Measurements from ENCODE around the gene ZRANB1.
"Not testable (repeated sequence)": the region's sequence is repeated elsewhere in the genome, so short reads cannot be mapped to it uniquely, and the experiment has no call there.

ZRANB1 gene

DNA sequence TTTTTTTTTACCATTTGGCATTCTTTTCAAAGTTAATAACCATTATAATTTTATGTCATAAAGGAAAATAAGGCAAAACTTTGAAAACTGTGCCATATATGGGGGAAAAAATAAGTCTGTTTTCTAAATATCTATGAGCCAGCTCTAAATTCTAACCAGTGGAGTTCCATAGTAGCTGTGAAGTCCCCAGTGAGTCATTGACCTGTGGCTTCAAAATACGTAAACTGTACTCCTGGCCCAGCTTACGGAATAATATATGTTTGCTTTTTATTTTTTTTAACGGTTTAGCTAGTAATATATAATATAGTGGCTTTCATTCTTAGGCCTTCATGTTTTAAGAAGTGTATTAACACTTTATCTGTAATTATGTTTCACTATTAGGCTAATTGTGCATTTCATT is 20.5 kb downstream of the ZRANB1 start:
- DNase-seq (ENCODE audit: low read depth in 2 of 2, low spot score in 1 of 2): no peak

DNA sequence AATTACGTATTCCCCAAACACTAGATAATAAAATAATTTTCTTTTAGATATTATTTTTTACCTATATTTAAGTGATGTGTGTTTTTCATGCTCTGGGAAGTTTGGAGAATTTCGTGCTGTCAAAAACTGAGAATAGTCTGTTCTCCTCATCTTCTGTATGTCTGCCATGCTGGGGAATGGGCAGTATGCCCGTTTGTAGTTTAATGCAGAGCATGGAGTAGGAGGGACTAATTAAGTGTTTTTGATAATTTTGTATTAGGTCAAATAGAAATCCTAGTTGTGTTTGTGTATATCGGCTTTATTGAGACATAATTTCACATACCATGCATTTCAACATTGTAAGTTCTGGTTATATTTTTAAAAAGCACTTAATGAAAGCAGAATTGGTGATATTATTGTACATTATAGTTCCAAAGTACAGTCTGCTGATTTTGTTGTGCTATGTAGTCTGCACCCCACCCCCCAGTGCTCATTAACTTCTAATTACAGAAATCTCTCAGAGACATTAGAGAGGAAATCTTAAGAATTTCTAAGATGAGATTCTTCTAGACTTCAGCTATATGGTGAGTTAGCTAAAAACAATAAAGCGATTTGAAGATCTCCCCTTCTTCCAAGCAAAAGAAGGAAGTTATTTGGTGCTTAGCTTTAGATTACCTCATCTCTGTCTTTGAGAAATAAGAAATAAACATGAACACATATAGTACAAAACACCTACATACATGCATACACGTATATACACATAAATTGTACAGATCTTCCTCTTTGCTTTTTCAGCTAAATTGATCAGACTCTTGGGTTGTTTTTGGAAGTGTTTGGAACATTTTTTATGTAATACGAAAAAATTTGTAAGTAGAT is 22.2 kb downstream of the ZRANB1 start:
- no peak for DNase-seq (ENCODE audit: low read depth in 2 of 2, low spot score in 1 of 2)

DNA sequence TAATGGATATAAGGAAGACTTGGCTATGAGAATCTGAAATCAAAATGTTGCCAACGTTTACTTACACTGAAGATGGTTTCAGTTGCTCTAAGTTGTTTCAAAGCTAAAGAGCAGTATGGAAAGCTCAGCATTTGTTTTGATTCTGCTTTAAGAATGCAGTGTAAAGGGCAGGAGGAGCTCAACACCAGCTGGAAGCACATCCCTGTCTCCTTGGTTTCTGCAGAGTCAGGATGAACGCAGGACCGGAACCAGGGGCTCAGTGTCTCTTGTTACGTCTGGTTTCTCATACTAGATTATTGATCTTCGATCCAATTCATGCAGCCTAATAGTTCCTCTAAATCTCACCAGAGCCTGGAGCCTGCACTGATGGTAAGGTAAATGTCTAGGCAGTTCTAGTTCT is 24.1 kb downstream of the ZRANB1 start:
- DNase-seq (ENCODE audit: low read depth in 2 of 2, low spot score in 1 of 2): no peak

DNA sequence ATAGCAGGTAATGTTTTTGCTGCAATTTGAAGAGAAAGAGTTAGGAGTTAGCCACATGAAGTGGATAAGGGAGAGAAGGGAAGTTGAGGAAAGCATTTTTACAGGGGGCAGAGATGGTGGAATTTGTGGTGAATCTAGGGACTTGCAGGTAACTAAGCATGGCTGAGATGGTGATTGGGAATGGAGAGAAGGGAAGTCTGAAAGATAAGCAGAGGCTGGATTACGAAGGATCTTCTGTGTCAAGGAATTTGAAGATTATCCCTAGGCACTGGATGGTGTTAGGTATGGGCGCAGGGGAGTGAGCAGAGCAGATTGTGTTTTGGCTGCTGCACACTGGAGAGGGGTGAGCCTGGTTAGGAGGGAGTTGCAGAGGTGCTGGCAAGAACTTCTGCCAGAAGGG is 25.3 kb downstream of the ZRANB1 start:
- no peak for DNase-seq (ENCODE audit: low read depth in 2 of 2, low spot score in 1 of 2)

DNA sequence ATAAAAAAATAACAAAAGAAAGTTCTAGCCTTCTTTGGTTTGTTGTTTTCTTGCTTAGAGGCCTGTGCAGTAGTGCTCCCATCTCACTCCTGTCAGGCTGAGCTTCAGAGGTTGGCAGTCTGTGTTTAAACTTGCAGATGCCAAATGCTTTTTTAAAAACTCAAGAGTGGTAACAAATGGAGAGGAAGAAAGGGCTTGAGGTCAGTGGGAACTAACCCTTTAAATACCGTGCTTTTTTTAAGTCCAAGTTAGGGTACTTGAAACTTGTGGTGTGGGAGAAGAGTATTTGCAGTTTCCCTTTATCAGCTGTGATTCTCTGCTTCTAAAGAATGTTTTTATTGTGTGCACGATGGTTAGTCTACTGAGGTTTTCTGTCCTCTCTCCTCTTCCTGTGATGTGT is 29.4 kb downstream of the ZRANB1 start:
- DNase-seq (ENCODE audit: low read depth in 2 of 2, low spot score in 1 of 2): no peak

DNA sequence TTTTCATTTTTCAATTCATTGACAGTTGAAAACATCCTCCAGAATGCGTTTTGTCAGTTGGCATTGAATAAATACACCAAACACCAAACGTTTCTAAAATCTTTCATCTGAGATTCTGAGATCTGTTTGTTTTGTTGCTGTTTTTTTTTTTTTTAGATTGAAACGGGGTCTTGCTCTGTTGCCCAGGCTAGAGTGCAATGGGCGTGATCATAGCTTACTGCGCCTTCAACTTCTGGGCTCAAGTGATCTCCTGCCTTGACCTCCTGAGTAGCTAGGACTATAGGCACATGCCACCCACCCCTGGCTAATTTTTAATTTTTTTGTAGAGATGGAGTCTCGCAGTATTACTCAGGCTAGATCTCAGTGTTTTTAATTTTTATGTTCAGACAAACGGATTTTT is 30.7 kb downstream of the ZRANB1 start:
- DNase-seq (ENCODE audit: low read depth in 2 of 2, low spot score in 1 of 2): no peak

DNA sequence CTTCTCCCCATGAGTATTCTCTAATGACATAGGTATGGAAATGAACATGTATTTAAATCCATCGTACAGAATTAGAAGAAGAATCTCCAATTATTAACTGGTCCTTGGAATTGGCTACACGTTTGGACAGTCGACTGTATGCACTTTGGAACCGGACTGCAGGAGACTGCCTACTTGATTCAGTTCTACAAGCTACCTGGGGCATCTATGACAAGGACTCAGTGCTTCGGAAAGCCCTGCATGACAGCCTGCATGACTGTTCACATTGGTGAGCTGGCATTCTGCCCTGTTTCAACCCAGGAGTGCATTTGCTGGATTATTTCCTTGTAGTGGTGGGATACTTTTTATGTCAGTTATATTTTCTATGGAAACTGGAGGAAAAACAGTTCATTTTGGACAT is 32.2 kb downstream of the ZRANB1 start:
- no peak for DNase-seq (ENCODE audit: low read depth in 2 of 2, low spot score in 1 of 2)

DNA sequence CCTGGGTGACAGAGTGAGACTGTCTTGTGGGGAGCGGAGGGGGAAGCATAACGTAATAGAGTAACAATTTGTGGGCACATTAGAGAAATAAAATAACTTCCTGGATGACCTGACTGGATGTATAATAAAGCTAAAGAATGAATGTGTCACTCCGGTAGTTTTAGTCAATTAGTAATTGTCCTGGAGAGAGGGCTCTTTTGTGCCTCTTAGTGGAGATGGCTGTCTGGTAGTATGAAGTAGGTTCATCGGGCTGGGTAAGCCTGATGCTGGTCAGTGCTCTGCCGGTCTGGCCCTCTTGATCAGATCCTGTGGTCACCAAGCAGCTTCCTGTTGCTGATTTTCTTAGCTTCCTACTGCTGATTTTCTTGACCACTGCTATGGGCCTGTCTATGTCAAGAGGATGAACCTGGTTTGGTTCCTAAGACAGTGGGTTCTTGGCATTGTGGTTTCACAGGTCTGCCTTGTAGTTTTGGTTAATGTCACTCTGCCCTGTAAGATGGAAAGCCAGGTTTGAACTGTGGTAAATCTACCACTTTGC is 34.1 kb downstream of the ZRANB1 start:
- no peak for DNase-seq (ENCODE audit: low read depth in 2 of 2, low spot score in 1 of 2)

DNA sequence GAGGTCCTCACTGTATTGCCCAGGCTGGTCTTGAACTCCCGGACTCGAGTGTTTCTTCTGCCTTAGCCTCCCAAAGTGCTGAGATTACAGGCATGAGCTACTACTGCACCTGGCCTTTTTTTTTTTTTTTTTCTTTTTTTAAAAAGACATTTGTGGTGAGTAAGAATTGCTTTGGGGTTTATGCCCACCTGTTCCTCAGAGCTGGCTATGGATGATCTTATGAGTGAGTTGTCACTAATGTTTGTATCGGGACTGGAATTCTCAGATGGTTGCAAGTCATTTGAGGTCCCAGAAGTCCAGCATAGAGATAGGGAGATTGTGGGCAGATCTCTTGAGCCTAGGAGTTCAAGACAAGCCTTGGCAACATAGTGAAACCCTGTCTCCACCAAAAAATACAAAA is 35.2 kb downstream of the ZRANB1 start:
- DNase-seq (ENCODE audit: low read depth in 2 of 2, low spot score in 1 of 2): no peak

DNA sequence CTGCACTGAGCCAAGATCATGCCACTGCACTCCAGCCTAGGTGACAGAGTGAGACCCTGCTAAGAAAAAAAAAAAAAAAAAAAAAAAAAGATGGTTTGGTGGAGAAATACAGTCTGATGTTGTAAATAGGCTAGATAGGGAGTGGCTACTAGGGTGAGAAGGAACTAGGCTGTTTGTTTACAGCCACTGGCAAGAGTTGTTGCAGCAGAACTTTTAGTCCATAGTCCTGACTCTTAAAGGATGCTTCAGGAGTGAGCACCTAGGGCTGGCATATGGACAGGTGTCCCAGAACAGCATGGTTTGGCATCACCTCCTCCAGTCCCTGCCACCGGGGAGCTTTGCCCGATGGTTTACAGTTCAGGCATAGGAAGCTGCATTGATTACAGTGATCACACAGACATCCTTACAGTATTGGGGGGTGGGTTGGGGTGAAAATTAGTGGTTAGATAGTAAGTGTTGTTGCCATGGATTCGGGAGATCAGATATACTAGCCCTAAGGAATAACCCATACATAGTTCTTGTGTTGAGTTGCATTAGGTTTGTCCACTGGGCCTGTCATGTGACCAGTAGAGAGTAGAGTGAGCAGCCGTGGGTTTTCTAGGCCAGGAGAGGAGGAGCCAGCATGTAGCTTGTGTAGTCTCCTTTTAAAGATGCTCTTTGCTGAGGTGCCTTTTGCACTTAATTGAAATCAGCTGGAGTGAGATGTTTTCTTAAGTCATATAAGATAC is 35.9 kb downstream of the ZRANB1 start:
- no peak for DNase-seq (ENCODE audit: low read depth in 2 of 2, low spot score in 1 of 2)

DNA sequence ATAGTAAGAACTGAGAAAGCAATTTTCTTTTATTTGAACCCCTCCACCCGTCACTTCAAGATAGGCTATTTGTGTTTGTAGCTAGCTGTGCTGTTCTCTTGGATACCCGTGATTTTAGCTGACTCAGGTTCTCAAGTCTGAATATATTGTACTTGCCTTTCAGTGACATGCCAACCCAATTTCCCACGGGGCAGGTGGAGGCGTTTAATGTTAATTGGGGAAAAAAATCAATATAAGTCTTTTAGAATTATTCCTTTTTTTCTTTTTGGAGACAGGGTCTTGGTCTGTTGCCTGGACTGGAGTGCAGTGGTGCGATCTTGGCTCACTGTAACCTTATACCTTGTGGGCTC is 36.4 kb downstream of the ZRANB1 start:
- DNase-seq (ENCODE audit: low read depth in 2 of 2, low spot score in 1 of 2): no peak

DNA sequence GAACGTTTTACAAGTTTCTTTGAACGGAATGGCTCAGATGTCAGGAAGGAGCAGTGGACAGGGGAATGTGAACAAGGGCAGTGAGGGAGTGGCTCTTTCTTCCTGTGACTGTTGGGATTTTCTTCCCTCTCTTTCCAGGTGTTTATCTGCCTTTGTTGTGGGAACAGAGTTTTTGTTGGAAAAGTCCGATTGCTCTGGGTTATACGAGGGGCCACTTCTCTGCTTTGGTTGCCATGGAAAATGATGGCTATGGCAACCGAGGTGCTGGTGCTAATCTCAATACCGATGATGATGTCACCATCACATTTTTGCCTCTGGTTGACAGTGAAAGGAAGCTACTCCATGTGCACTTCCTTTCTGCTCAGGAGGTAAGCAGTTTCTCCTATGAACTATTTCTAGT is 41.4 kb downstream of the ZRANB1 start:
- DNase-seq (ENCODE audit: low read depth in 2 of 2, low spot score in 1 of 2): no peak

DNA sequence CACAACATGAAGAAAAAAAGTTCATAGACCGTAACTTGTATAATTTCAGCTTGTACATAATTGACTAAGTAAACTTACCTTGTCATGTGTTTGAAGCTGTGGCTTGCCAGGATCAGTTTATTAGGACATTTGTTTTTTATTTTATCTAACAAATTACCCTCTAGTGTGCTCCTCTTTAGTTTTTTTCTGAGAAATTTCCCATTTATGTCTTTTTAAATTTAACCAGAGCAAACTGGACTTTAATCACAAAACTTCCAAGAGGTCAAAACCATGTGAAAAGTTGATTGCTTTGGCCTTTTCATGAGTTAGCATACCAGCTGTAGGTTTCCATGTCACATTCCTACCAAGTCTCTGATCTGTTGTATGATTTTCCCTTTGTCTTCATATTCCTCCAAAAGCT is 42.5 kb downstream of the ZRANB1 start:
- DNase-seq (ENCODE audit: low read depth in 2 of 2, low spot score in 1 of 2): no peak

DNA sequence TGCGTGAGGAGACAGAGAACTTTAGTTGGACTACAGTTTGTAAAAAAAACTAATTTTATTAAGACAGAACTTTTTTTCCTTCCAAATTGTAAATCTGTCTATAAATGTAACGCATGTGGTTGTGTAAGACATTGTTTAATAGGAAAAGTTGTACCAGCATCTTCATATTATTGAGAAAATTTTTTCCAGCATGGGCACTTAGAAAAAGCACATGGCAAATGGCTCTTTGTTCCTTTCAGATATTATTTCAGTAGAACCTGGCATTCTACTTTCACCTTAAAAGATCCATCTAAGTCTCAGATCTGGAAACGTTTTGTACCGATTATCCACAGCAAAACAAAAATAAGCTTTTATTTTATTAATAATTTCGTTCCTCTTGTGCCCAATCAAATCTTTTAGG is 43.2 kb downstream of the ZRANB1 start:
- DNase-seq (ENCODE audit: low read depth in 2 of 2, low spot score in 1 of 2): no peak

DNA sequence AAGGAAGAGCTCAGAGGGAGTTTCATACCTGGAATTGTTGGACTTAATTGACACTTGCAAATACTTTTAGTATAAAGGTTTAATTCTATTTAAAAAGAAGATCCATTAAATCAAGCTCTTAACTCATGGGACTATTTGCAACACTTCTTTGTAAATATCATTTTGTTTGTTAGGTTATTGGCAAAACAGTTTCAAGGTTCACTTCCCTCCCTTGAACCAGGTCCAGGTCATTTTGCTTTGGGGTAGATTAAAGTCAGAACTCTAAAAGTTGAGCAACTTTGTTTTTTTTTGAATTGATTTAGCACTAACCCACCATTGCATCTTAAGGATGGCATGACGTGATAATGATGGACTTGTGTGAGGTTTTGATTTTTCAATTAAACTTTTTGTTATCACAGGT is 45.9 kb downstream of the ZRANB1 start:
- no peak for DNase-seq (ENCODE audit: low read depth in 2 of 2, low spot score in 1 of 2)

DNA sequence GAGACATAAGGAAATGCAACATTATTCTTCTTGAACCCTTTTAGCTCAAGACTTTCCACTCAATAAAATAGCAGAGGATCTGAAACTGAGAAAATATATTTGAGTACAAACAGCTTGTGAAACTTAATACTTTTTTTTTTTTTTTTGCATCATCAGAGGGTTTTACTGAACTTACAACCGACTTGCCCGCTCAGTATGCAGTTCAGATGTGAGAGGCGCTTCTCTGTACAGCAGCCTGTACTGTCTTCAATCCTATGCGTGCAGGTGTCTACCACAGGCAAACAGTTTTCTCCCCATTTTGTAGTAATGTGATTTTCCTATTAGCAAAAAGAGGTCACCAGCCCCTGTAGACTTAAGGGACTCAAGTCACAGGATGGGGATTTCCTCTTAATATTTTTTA is 46.8 kb downstream of the ZRANB1 start:
- DNase-seq (ENCODE audit: low read depth in 2 of 2, low spot score in 1 of 2): not testable (repeated sequence)

DNA sequence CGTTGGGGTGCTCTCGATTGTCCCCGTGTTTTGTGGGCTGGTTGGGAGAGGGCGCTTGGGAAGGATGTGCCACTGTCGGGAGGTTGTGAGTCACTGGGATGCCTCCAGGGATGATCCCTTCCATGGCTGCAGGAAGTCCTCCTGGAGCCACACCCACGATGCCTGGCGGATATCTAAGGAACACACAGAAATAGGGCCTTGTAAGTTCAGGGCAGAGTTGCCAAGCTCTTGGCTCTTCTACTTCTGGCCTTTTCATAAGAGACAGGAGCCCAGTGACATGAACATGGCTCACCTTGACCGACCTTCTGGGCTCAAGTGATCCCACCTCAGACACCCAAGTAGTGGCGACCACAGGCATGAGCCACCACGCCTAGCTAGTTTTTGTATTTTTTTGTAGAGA is 47.6 kb downstream of the ZRANB1 start:
- DNase-seq (ENCODE audit: low read depth in 2 of 2, low spot score in 1 of 2): no peak

DNA sequence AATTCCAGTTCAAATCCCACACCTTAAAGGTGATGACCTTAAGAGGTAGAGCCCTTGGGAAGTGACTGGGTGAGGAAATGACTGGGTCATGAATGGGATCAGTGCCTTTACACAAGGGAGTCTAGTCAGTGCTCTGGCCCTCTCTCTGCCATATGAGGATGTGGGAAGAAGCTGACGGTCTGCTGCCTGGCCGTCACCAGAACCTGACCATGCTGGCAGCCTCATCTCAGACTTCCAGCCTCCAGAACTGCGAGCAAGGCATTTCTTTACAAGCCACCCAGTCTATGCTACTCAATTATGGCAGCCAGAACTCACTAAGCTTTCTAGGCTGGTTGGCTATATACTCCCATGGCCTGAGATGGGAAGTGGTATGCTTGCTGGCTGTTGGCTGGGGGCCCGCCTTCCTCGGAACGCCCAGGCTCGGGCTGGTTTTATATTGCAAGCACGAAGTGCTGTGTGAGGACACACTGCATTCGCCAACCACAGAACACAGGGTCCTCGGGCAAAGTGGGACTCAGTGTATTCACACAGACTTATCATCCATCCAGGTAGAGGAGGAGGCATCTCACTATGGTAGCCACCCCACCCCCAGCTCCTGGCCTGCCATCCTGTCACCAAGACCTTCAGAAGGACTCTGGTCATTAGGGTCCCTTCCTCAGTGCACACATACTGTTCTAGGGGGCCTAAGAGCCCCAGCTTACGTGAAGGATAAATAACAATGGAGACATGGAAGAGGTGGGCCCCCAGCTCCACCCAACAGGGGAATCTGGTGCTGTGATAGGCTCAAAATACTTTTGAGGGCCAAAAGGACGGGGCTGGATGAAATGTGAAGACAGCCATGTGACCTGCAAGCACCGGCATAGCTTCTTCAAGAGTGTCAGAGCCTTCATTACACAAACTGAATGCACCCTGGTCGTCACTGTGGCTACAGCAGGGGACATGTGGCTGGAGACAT is 49.0 kb downstream of the ZRANB1 start:
- DNase-seq (ENCODE audit: low read depth in 2 of 2, low spot score in 1 of 2): no peak

DNA sequence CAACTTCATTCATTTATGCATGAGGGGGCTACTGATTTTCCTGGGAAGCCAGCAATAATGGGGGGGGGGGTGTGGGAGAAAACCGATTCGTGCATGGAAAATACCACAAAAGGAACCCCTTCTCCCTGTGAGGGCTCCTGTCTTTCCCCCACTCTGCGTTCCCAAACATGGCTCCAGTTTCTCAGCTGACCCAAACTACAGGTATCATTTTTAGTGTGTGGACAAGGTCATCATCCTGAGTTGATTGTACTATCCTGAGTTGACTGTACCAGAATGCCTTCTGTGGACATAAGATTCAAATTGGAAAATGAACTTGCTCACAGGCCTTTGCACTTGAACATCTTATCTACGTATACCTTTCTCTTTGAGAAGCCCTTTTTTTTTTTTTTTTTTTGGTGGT is 49.9 kb downstream of the ZRANB1 start:
- DNase-seq (ENCODE audit: low read depth in 2 of 2, low spot score in 1 of 2): no peak

DNA sequence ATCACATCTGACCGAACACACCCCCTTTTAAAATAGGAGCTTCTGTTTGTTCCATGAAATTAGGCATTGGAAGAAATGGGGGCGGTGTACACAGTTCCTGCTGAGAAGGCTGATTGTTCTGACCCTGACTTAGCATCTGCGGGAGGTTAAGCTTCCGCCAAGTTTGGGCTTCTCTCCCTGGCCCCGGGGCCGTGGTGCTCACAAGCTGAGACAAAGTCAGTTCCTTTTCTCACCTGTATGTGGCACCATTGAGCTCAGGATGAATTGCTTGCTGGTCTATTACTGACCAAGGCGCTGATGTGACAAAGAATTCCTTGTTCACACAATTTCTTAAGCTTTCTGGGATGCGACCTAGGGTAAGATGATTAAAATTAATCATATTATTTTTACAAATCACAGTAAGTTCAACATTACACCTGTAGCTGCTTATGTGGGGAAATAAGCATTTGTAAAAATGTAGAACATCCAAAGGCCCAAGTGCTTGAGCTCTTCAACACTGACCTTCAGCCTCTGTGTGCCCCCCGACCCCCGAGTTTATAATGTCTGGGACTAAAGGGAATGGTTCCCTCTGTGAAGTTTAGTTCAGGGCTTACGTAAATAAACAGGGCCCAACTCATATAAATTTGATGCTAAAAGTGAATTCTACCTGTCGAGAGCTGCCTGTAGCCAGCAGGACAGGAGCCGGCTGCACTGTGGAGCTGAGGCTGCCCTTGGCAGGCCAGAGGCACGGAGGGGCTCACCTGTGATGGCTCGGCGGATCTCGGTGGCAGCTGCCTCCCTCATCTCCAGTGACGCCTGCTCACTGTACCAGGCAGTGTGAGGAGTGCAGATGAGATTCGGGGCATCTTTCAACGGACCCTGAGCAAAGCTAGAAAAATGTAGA is 50.8 kb downstream of the ZRANB1 start:
- no peak for DNase-seq (ENCODE audit: low read depth in 2 of 2, low spot score in 1 of 2)

DNA sequence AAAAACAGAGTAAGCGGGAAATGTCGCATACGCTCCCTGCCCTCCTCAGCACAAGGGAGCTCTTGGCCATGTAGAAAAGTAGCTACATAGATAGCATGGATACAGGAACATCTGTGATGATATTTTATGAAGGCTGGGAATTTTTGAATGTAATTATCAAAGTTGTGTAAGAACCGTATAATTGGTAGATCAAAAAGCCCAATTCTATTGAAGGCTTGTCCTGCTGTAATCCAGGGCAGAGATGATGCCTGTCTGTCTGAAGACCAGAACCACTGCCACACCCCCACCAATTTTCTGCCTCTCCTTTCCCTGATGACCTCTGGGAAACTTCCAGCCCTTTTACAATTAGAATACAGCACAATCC is 51.4 kb downstream of the ZRANB1 start:
- DNase-seq (ENCODE audit: low read depth in 2 of 2, low spot score in 1 of 2): no peak
